Limb (tissue), 2 donors: ENCODE data around the gene KIF25.
A peak's percentile ranks its signal among the peaks of the same experiment; 100 is the strongest.

Experiments
- DNase-seq, 2 donors: peaks; one replicate each; pipeline ENCODE4 v3.0.0-alpha.2; 2016; ENCODE audit errors: extremely low spot score in 2 of 2

Gene KIF25

GRCh38 chr6:168087436-168088160, 90.1 kb downstream of the KIF25 start:
- DNase-seq = no peak

GRCh38 chr6:168088161-168089053, 90.9 kb downstream of the KIF25 start:
- peak; percentile 68 to 77 for DNase-seq

GRCh38 chr6:168089186-168090063, 92.0 kb downstream of the KIF25 start:
- no peak for DNase-seq

- DNase-seq = no peak
Measured at GRCh38 chr6:168090064-168090690, 92.7 kb downstream of the KIF25 start.

GRCh38 chr6:168090706-168091105, 93.2 kb downstream of the KIF25 start:
- no peak for DNase-seq

- DNase-seq = no peak
Measured at GRCh38 chr6:168091381-168092264, 94.2 kb downstream of the KIF25 start.

GRCh38 chr6:168092541-168092940, 95.1 kb downstream of the KIF25 start:
- no peak for DNase-seq

- no peak for DNase-seq
Measured at GRCh38 chr6:168093071-168093505, 95.6 kb downstream of the KIF25 start.

- no peak for DNase-seq
Measured at GRCh38 chr6:168093634-168094033, 96.2 kb downstream of the KIF25 start.
